Upper lobe of left lung (tissue), 4 donors: ENCODE measurements around the gene KDM6B.

Experiments
- EP300 ChIP-seq, 4 donors: sonication (generic); formaldehyde crosslinking; IDR thresholded peaks; one replicate each; pipeline ENCODE4 v1.5.1; 2017; ENCODE audit warnings: antibody characterized with exemption in 4 of 4, control low read depth in 2 of 4
- TF ChIP-seq, protein P1 (sequence below), 6 experiments: fragments of 450-650 bp in 4 of 6; fragments of 200-600 bp in 2 of 6; sonication (generic) in 2 of 6; IDR thresholded peaks; one replicate each; pipeline ENCODE4 v1.5.1; 2016 to 2019; ENCODE audit warnings: antibody characterized with exemption in 6 of 6

DNA sequence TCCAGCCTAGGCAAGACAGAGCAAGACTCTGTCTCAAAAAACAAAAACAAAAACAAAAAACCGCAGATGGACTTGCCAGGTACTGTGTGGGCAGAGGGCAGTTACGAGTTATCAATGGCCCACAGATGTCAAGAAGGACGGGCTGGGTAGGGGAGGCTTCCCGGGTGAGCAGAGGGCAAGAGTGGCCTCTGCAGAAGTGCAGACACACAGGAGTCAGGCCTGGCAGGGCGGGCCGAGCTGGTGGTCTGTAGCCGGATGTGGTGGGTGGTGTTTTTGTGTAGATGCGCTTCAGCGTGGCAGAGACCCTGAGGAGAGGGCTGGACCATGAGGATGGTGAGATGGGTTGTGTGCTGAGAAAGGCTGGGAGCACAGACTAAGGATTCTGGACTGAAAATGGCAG is 44.9 kb upstream of the KDM6B start:
- TF ChIP-seq, protein P1, sequence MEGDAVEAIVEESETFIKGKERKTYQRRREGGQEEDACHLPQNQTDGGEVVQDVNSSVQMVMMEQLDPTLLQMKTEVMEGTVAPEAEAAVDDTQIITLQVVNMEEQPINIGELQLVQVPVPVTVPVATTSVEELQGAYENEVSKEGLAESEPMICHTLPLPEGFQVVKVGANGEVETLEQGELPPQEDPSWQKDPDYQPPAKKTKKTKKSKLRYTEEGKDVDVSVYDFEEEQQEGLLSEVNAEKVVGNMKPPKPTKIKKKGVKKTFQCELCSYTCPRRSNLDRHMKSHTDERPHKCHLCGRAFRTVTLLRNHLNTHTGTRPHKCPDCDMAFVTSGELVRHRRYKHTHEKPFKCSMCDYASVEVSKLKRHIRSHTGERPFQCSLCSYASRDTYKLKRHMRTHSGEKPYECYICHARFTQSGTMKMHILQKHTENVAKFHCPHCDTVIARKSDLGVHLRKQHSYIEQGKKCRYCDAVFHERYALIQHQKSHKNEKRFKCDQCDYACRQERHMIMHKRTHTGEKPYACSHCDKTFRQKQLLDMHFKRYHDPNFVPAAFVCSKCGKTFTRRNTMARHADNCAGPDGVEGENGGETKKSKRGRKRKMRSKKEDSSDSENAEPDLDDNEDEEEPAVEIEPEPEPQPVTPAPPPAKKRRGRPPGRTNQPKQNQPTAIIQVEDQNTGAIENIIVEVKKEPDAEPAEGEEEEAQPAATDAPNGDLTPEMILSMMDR (IDR thresholded peaks at IDR 0.05) = no peak
- TF ChIP-seq EP300 (IDR thresholded peaks at IDR 0.05) = no peak
